ENCODE results near the gene XIRP1.
"Not testable (repeated sequence)": the region's sequence is repeated elsewhere in the genome, so short reads cannot be mapped to it uniquely, and the experiment has no call there.

The XIRP1 gene, protein sequence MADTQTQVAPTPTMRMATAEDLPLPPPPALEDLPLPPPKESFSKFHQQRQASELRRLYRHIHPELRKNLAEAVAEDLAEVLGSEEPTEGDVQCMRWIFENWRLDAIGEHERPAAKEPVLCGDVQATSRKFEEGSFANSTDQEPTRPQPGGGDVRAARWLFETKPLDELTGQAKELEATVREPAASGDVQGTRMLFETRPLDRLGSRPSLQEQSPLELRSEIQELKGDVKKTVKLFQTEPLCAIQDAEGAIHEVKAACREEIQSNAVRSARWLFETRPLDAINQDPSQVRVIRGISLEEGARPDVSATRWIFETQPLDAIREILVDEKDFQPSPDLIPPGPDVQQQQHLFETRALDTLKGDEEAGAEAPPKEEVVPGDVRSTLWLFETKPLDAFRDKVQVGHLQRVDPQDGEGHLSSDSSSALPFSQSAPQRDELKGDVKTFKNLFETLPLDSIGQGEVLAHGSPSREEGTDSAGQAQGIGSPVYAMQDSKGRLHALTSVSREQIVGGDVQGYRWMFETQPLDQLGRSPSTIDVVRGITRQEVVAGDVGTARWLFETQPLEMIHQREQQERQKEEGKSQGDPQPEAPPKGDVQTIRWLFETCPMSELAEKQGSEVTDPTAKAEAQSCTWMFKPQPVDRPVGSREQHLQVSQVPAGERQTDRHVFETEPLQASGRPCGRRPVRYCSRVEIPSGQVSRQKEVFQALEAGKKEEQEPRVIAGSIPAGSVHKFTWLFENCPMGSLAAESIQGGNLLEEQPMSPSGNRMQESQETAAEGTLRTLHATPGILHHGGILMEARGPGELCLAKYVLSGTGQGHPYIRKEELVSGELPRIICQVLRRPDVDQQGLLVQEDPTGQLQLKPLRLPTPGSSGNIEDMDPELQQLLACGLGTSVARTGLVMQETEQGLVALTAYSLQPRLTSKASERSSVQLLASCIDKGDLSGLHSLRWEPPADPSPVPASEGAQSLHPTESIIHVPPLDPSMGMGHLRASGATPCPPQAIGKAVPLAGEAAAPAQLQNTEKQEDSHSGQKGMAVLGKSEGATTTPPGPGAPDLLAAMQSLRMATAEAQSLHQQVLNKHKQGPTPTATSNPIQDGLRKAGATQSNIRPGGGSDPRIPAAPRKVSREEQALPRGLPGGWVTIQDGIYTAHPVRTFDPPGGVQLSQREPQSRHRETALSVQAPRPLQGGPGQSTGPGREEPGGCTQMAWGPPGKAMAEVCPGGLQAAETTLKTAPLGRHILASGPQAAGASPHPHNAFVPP (N-terminal part only)

DNA sequence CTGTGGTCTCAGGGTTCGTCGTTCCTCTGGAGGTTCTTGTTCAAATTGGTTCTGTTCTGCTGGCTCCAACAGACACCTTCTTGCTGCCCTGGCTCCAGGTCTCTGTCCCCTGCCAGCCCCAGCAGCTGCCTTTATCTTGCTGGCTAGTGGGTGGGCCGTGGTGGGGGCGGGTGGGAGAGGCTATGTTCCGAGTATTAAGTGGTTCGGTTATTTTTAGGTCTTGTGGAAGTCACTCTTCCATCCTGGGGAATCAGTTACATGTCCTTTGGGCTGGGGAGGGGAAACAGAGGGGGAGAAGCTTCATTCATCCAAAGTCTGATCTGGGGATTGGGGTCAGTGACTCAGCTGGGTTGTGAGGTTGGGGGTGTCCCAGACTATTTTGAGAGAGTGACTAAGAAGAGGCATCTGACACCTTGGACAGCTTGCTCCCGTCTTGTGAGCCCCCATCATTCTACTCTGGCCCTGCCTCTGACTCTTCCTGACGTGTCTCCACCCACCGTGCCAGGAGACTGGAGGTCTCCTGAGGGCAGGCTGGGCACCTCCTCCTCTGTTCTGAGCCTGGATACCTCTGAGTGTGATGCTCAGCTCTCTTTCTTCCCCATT lies at the start of gene XIRP1:
TSS of gene XIRP1 (minus strand) at position 106 of the 603 bp plus-strand sequence. CDS start 3,150 bp downstream, outside the sequence.
- DNase-seq: no peak
- in situ Hi-C loops (cut with MboI; ENCODE audit: low pct_unique_long_range_greater_than_20kb, low sequenced_read_pairs): loop anchor here (10.0 to 25.0 kb wide), 2 partner anchors 92 to 195 kb away; partner anchors contain the start of genes CX3CR1 and SLC25A38

DNA sequence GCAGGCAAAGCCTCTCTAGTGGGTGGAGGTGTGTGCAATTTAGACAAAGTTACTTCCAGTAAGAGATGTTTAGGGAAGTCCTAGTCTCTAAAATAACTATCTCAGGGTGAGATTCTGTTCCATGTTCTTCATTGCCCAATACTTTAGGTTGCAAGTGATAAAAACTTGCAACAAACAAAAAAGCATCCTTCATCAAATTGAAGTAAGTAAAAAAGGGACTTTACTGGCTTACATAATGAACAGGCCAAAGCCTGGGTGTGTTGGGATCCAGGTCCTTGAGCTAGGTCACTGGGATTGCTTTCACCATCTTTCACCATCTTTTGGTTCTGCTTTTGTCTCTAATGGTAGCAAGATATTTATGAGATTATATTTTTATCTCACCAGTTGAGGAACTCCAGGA lies 49.2 kb upstream of the XIRP1 start:
- DNase-seq: no peak
- in situ Hi-C loops (cut with MboI; ENCODE audit: low pct_unique_long_range_greater_than_20kb, low sequenced_read_pairs): no loop called here

DNA sequence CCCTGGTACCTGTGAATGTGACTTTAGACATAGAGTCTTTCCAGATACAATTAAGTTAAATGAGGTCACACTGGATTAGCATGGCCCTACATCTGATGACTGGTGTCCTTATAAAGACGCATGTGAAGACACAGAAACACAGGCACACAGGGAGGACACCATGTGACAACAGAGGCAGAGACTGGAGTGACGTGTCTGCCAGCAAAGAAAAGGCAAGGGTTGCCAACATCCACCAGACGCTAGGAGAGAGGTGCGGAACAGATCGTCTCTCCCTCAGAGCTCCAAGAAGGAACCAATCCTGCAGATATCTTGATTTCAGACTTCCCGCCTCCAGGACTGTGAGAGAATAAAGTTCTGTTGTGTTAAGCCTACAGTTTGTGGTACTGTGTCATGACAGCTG lies 44.6 kb upstream of the XIRP1 start:
- in situ Hi-C loops (cut with MboI; ENCODE audit: low pct_unique_long_range_greater_than_20kb, low sequenced_read_pairs): no loop called here
- DNase-seq: no peak

DNA sequence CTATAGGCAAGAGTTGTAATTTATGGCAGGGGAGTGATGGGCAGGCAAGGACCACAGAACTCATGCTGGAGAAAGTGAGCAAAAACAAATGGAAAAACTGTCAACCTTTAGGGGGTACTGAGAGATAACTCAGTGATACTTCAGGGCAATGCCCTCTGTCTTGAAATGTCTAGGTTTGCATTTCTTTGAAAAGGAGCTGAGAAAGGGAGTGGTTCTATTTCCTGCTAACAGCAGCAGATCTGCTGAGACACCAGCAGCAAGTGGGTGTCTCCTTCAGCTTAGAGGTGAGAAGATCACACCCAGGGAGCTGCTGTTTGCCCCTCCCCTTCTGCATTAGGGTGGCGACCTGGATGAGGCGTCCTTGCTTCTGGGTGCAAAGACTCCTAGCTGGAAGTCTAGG lies 42.3 kb upstream of the XIRP1 start:
- in situ Hi-C loops (cut with MboI; ENCODE audit: low pct_unique_long_range_greater_than_20kb, low sequenced_read_pairs): no loop called here
- DNase-seq: no peak

DNA sequence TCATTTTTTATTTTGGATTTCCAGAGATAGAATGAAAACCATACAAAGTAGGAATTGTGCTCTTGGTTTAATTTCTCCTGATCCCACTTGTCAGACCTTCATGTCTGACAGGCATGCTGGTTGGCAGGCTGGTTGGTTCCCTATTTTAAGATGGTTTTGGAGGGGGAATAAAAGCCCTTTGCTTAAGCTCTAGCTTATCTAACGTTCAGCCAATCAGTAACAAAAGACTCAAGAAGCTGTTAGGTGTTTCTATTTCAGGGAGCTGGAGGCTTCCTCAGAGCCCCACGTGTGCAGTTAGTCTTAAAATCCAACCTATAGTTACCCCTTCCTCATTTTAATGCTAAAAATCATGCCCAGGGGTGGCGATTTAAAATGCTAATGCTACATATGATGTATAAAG lies 40.5 kb upstream of the XIRP1 start:
- in situ Hi-C loops (cut with MboI; ENCODE audit: low pct_unique_long_range_greater_than_20kb, low sequenced_read_pairs): no loop called here
- peak; percentile 55 for DNase-seq

DNA sequence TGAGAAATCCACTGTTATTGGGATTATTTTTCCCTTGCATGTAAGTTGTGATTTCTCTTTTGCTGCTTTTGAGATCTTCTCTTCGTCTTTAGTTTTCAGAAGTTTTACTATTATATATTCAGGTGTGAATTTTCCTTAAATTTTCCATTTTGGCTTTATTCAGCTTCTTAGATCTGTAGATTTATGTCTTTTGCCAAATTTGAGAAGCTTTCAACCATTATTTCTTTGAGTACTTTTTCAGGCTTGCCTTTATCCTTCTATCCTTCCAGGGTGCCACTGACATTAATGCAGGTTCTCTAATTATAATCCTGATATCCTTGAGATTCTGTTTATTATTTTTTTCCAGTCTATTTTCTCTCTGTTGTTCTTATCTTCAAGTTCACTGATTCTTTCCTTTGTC lies 38.1 kb upstream of the XIRP1 start:
- no peak for DNase-seq
- in situ Hi-C loops (cut with MboI; ENCODE audit: low pct_unique_long_range_greater_than_20kb, low sequenced_read_pairs): no loop called here

DNA sequence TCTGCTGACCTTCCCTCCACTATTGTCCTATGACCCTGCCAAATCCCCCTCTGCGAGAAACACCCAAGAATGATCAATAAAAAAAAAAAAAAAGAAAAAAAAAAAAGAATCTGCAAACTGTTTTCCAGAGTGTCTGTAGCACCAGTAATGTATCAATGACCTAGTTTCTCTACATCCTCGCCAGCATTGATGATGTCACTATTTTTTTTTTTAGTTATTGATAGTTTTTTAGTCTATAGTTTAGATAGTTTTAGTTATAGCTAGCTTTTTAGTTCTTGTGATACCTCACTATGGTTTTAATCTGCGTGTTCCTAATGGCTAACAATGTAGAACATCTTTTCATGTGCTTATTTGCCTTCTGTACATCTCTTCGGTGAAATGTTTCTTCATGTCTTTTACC lies 36.1 kb upstream of the XIRP1 start:
- no peak for DNase-seq
- in situ Hi-C loops (cut with MboI; ENCODE audit: low pct_unique_long_range_greater_than_20kb, low sequenced_read_pairs): no loop called here

DNA sequence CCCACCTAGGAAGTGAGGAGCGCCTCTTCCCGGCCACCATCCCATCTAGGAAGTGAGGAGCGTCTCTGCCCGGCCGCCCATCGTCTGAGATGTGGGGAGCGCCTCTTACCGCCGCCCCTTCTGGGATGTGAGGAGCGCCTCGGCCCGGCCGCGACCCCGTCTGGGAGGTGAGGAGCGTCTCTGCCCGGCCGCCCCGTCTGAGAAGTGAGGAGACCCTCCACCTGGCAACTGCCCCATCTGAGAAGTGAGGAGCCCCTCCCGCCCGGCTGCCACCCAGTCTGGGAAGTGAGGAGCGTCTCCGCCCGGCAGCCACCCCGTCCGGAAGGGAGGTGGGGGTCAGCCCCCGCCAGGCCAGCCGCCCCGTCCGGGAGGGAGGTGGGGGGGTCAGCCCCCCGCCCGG lies 35.2 kb upstream of the XIRP1 start:
- DNase-seq; in situ Hi-C loops (cut with MboI; ENCODE audit: low pct_unique_long_range_greater_than_20kb, low sequenced_read_pairs): not testable (repeated sequence)

DNA sequence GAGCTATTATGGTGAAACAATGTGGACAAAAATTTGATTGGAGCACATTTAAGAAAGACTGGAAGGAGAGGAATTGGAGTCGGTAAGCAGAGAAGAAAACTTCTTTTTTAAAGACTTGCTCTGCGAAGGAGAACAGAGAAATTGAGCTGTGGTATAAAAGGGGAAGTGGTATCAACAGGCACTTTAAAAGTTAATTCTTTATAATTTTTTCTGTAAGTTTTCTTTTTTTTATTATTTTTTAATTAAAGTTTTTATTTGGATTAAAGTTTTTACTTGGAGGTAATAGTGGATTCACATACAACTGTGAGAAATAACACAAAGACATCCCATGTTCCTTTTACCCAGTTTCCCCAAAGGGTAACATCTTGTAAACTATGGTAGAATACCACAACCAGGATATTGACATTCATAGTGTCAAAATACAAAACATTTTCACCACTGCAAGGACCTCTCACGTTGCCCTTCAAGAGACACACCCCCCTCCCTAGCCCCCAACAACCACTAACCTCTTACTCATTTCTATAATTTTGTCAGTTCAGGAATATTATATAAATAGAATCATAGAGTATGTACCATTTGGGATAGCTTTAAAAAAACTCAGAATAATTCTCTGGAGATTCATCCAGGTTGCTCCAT lies 33.8 kb upstream of the XIRP1 start:
- in situ Hi-C loops (cut with MboI; ENCODE audit: low pct_unique_long_range_greater_than_20kb, low sequenced_read_pairs): no loop called here
- DNase-seq: peak; percentile 55

DNA sequence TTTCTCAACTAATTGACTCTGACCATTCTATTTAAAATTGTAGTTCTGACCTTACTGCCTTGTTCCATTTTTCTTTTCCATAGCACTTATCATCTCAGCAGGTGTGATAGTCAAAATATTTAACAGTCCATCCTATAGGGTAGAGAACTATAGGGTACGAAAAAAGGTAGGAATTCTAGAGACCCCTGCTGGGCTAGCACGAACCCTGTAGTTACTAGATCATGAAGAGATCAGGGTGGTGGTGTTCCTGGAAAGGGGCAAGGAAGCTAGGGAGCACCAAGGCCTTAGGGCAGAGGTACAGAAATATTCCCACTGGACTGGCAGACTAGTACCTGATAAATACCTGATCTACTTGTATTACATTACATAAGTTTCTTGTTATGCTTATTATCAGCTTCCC lies 31.9 kb upstream of the XIRP1 start:
- no peak for DNase-seq

DNA sequence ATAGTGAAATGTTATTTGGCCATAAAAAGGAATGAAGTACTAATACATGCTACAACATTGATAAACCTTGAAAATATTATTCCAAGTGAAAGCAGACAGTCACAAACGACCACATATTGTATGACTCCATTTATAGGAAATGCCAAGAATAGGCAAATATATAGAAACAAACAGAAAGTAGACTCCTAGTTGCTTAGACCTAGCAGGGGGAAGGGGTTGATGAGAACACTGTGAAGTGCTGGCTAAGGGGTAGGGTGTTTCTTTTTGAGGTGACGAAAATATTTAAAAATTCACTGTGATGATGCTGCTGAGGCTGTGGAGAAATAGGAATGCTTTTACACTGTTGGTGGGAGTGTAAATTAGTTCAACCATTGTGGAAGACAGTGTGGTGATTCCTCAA lies 30.5 kb upstream of the XIRP1 start:
- no peak for DNase-seq
- in situ Hi-C loops (cut with MboI; ENCODE audit: low pct_unique_long_range_greater_than_20kb, low sequenced_read_pairs): no loop called here

More for the DNA sequence above, 31.9 kb upstream of the XIRP1 start:
- in situ Hi-C loops (cut with MboI; ENCODE audit: low pct_unique_long_range_greater_than_20kb, low sequenced_read_pairs): no loop called here

DNA sequence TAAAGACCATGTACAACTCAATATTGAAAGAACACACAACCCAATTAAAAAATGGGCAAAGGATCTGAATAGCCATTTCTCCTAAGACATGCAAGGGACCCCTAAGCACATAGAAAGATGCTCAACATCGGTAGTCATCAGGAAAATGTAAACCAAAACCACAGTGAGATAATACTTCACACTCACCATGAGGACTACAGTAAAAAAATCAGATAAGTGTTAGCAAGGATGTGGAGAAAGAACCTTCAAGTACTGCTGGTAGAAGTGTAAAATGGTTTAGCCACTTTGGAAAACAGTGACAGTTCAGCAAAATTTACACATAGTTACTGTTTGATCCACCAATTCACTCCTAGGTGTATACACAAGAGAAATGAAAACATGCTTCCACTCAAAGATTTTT lies 30.1 kb upstream of the XIRP1 start:
- DNase-seq: no peak
- in situ Hi-C loops (cut with MboI; ENCODE audit: low pct_unique_long_range_greater_than_20kb, low sequenced_read_pairs): no loop called here

DNA sequence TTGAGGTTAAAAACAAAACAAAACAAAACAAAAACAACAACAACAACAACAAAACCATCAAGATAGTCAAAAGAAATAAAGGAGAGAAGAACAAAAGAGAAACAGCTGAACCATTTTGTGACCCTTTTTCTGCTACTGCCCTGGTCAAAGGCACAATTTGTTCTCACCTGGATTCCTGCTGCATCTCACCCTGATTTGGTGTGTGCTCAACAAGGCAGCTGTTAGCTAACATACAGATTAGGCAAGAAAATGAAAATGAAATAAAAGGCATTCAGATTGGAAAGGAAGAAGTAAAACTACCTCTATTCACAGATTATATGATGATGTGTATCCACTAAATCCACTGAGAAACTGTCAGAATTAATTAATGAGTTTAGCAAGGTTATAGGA lies 28.7 kb upstream of the XIRP1 start:
- DNase-seq: no peak
- in situ Hi-C loops (cut with MboI; ENCODE audit: low pct_unique_long_range_greater_than_20kb, low sequenced_read_pairs): no loop called here

DNA sequence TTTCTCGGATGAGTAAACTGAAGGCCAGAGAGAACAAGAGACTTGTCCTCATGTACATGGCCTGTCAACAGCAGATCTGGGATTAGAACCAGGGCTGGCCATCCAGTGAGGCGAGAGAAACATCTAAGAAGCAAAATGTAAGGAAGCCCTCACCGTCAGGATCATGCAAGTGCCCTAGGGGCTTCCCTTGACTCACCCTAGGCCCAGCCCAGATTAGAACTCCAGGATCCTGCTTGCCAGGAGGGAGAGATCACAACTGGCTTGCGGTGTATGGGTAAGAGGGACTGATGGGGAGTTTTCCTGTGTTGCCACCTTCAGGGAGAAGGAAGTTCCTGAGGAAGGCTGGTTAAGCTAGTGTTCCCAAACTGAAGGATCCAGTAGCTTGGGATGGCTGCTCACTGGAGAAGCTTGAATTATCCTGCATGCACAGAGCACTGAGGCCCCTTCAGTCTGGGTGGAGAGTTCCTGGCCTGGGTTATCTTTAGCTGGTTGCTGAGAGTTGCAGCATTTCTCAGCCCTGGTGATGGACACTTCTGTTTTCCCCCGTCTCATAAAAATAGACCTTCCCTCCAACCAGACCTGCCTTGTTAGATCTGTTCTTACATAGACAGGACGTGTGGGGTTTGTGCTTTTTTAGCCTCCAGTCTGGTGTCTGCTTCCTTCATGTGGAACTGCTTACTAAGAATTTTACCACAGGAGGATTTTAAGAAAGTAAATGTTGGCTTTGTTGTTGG lies 28.2 kb upstream of the XIRP1 start:
- in situ Hi-C loops (cut with MboI; ENCODE audit: low pct_unique_long_range_greater_than_20kb, low sequenced_read_pairs): no loop called here
- DNase-seq: peak; percentile 75

DNA sequence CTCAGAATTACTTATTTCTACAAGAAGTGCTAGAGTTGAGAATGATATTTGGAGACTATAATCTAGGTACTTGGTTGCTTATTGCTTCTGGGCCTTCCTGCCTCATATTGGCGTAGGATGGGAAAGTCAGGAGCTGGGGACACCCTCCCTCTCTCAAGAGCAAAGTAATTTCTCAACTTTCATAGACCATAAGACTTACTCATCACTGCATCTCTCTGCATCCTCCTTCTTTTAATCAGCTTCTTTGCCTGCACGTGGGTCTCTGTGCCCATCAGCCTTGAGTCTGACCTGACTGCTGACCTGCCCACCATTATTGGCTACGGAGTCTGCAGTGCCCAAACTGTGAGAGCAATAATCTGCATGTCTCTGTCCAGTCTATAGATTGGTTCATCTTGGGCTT lies 27.3 kb upstream of the XIRP1 start:
- in situ Hi-C loops (cut with MboI; ENCODE audit: low pct_unique_long_range_greater_than_20kb, low sequenced_read_pairs): no loop called here
- no peak for DNase-seq

DNA sequence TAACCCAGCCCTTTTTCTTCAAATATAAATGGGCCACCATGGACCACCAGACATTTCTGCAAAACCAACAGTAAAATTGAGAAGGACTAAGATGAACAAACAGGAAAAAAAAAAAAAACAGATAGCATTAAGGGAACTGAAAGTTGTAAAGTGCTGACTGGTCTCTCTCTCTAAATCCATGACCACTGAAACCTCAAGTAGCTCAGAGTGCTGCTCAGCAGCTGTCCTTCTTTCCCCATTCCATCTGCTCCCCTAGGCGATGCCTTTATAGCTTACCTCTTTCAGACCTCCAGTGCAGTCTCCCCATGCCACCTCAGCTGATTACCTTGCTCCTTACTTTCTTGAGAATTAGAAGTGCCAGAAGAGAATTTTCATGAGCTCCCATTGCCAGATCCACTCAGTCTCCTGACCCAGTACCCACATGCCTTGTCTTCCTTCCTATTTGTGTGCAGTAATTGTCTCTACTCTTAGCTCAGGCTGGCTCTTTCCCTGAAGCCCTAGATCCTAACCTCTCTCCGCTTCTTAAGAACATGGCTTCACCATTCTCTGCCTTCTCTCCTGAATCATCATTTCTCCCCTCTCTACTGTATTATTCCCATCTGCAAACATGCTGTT lies 23.9 kb upstream of the XIRP1 start:
- in situ Hi-C loops (cut with MboI; ENCODE audit: low pct_unique_long_range_greater_than_20kb, low sequenced_read_pairs): no loop called here
- peak; percentile 72 for DNase-seq

DNA sequence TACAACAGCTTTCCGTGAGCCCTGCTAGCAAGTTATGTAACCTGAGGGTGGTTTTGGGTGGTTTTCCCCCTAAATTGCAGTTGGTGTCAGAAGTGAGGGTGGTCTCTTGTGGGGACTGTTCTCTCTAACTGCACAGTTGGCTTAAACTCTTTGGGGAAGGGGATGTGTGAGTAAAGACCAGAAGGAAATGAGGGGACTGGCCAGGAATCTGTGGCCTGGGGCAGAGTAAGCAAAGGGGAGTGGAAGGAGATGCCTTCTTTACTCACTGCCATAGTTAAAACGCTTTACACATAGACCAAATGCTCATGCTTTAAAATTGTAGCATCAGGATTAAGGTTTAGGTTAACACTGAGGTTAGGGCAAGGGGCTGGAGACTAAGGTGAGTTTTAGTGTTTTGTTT lies 21.2 kb upstream of the XIRP1 start:
- DNase-seq: no peak
- in situ Hi-C loops (cut with MboI; ENCODE audit: low pct_unique_long_range_greater_than_20kb, low sequenced_read_pairs): no loop called here

DNA sequence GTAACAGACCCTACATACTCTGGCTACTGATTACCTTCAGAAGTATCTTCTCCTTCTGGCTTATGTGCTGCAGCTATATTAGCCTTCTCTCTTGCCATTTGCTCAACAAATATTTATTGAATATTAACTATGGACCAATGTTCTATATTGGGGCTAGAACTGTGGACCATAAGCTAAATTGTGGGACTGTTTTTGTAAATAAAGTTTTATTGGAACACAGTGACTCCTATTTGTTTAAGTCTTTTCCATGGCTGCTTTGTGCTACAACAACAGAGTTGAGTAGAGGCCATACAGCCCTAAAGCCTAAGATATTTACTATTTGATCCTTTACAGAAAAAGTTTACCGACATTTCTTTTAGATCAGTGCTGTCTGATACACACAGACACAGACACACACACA lies 20.3 kb upstream of the XIRP1 start:
- in situ Hi-C loops (cut with MboI; ENCODE audit: low pct_unique_long_range_greater_than_20kb, low sequenced_read_pairs): no loop called here

More for the DNA sequence above, 20.3 kb upstream of the XIRP1 start:
- no peak for DNase-seq
